IMR-90 (cell line): ENCODE data around the gene MGAT4C. TPM values are rescaled to one million over a fixed set of nuclear protein-coding genes. Genes with fewer than 3 reads are reported as not detected.

Experiments
- ATAC-seq: fragments of 200-7000 bp; cut with Tn5 transposase; 2 replicates; pipeline ENCODE4 v1.9.1; 2020; ENCODE audit warnings: low read depth, mild to moderate bottlenecking, moderate library complexity
- BruUV-seq: library from RNA; stranded (reverse); fragments of 400-500 nt; replicated peaks from 2 replicates; lab custom pipeline; 2021; lab: Mats Ljungman, UMichigan
- CTCF ChIA-PET: fragments of 300-600 bp; formaldehyde crosslinking; extraction: SDS; loops from one replicate; lab custom pipeline; 2021; ENCODE audit warnings: antibody characterized with exemption; lab: Yijun Ruan, JAX
- POLR2A ChIA-PET: fragments of 300-600 bp; sonication (Branson Sonifier 250); formaldehyde crosslinking; loops from one replicate; lab custom pipeline; 2022; ENCODE audit warnings: antibody characterized with exemption; ENCODE audit not compliant: unreplicated experiment; lab: Charles Lee
- DNase-seq: peaks from one replicate; pipeline ENCODE4 v3.0.0; 2013
- H2AFZ ChIP-seq: replicated peaks from 2 replicates; pipeline ENCODE3; 2013; ENCODE audit warnings: low read length, mild to moderate bottlenecking; ENCODE audit not compliant: poor library complexity
- H2AK5ac ChIP-seq: 2 replicates; pipeline ENCODE4 v1.6.1; 2013; ENCODE audit warnings: low read depth, low read length, inconsistent platforms
- H2AK9ac ChIP-seq: replicated peaks from 2 replicates; pipeline ENCODE3; 2013; ENCODE audit warnings: mild to moderate bottlenecking, low read depth, low read length, moderate library complexity; ENCODE audit not compliant: poor library complexity
- H2BK120ac ChIP-seq: 2 replicates; pipeline ENCODE4 v1.6.1; 2013; ENCODE audit warnings: low read depth, low read length, inconsistent platforms
- H2BK15ac ChIP-seq: 3 replicates; pipeline ENCODE4 v1.6.1; 2013; ENCODE audit warnings: low read depth, low read length, inconsistent platforms
- H2BK20ac ChIP-seq: 2 replicates; pipeline ENCODE4 v1.6.1; 2013; ENCODE audit warnings: low read depth, mild to moderate bottlenecking, inconsistent platforms, low read length, moderate library complexity
- H2BK5ac ChIP-seq: 2 replicates; pipeline ENCODE4 v1.6.1; 2013; ENCODE audit warnings: mild to moderate bottlenecking, low read depth, low read length, inconsistent platforms; ENCODE audit not compliant: poor library complexity, severe bottlenecking
- H3K14ac ChIP-seq: replicated peaks from 2 replicates; pipeline ENCODE4 v1.6.1; 2013; ENCODE audit warnings: low read depth, low read length, inconsistent platforms
- H3K18ac ChIP-seq: 2 replicates; pipeline ENCODE4 v1.6.1; 2013; ENCODE audit warnings: low read depth, low read length, control low read depth
- H3K23ac ChIP-seq: 2 replicates; pipeline ENCODE4 v1.6.1; 2013; ENCODE audit warnings: low read depth, low read length, inconsistent platforms
- H3K27ac ChIP-seq: 2 replicates; pipeline ENCODE4 v1.5.1; 2013; ENCODE audit warnings: mild to moderate bottlenecking, control low read depth, low read length; ENCODE audit not compliant: insufficient read depth
- H3K27me3 ChIP-seq: 2 replicates; pipeline ENCODE4 v1.6.1; 2013; ENCODE audit warnings: low read length; ENCODE audit not compliant: control insufficient read depth, insufficient read depth
- H3K36me3 ChIP-seq: 2 replicates; pipeline ENCODE4 v1.6.1; 2013; ENCODE audit warnings: low read length, mixed read lengths; ENCODE audit not compliant: control insufficient read depth, insufficient read depth
- H3K4ac ChIP-seq: 2 replicates; pipeline ENCODE4 v1.6.1; 2013; ENCODE audit warnings: low read depth, low read length, inconsistent platforms
- H3K4me1 ChIP-seq: 2 replicates; pipeline ENCODE4 v1.6.1; 2013; ENCODE audit warnings: low read length, mixed read lengths; ENCODE audit not compliant: control insufficient read depth, insufficient read depth
- H3K4me2 ChIP-seq: 2 replicates; pipeline ENCODE4 v1.6.1; 2013; ENCODE audit warnings: low read depth, mild to moderate bottlenecking, control low read depth, low read length, moderate library complexity
- H3K4me3 ChIP-seq: 2 replicates; pipeline ENCODE4 v1.5.1; 2013; ENCODE audit warnings: low read depth, mild to moderate bottlenecking, control low read depth, low read length, moderate library complexity; ENCODE audit not compliant: insufficient read depth
- H3K56ac ChIP-seq: 2 replicates; pipeline ENCODE4 v1.6.1; 2013; ENCODE audit warnings: low read length, inconsistent platforms; ENCODE audit not compliant: insufficient read depth; ENCODE audit errors: extremely low read depth
- H3K79me1 ChIP-seq, 2 experiments: 2 replicates each; pipeline ENCODE4 v1.6.1; 2013; ENCODE audit warnings: low read length in 2 of 2, inconsistent platforms in 1 of 2, low read depth in 1 of 2
- H3K9ac ChIP-seq: 2 replicates; pipeline ENCODE4 v1.6.1; 2013; ENCODE audit warnings: low read depth, low read length, control low read depth
- H3K9me1 ChIP-seq: 2 replicates; pipeline ENCODE4 v1.6.1; 2013; ENCODE audit warnings: low read length, inconsistent platforms; ENCODE audit not compliant: insufficient read depth
- H3K9me3 ChIP-seq: 2 replicates; pipeline ENCODE4 v1.6.1; 2013; ENCODE audit warnings: low read length; ENCODE audit not compliant: control insufficient read depth, insufficient read depth
- H4K20me1 ChIP-seq: 2 replicates; pipeline ENCODE4 v1.6.1; 2013; ENCODE audit warnings: low read length, inconsistent platforms; ENCODE audit not compliant: insufficient read depth
- H4K5ac ChIP-seq: 2 replicates; pipeline ENCODE4 v1.6.1; 2013; ENCODE audit warnings: mild to moderate bottlenecking, low read depth, low read length, control low read depth
- H4K8ac ChIP-seq, 2 experiments: 2 replicates each; pipeline ENCODE4 v1.6.1; 2013; ENCODE audit warnings: low read depth in 2 of 2, low read length in 2 of 2, control low read depth in 1 of 2, inconsistent platforms in 1 of 2
- H4K91ac ChIP-seq: 2 replicates; pipeline ENCODE4 v1.6.1; 2013; ENCODE audit warnings: low read depth, low read length, inconsistent platforms; ENCODE audit not compliant: insufficient read depth
- BHLHE40 ChIP-seq: fragments of 150-350 bp; IDR thresholded peaks from 2 replicates; pipeline ENCODE4 v1.6.1; 2016; ENCODE audit warnings: mild to moderate bottlenecking, low read depth, low read length
- MAFK ChIP-seq: IDR thresholded peaks from 2 replicates; pipeline ENCODE4 v1.6.1; 2012; ENCODE audit warnings: low read depth, low read length, improper control_type of control experiment
- MXI1 ChIP-seq: IDR thresholded peaks from 2 replicates; pipeline ENCODE4 v1.6.1; 2012; ENCODE audit warnings: low read depth, mild to moderate bottlenecking, low read length, moderate library complexity, borderline replicate concordance
- NFE2L2 ChIP-seq: fragments of 150-350 bp; IDR thresholded peaks from 2 replicates; pipeline ENCODE4 v1.6.1; 2016; ENCODE audit warnings: low read depth, mild to moderate bottlenecking, low read length
- POLR2A ChIP-seq: IDR thresholded peaks from 2 replicates; pipeline ENCODE4 v1.6.1; 2012; ENCODE audit warnings: mild to moderate bottlenecking, low read depth, low read length
- WGBS, 2 experiments: methylation state at CpG; one replicate each; pipeline versions ENCODE4 v1.1.5 to v1.1.7; 2013; ENCODE audit warnings: missing lambda C conversion rate in 2 of 2; ENCODE audit not compliant: insufficient read length in 1 of 2; ENCODE audit errors: extremely low coverage in 2 of 2; 5-methylcytosine and 5-hydroxymethylcytosine counted together
- dilution Hi-C: fragments of 300-500 bp; cut with HindIII; formaldehyde crosslinking; loops from one replicate; pipeline ENCODE4 v1.14.3; 2018; ENCODE audit warnings: low sequenced_read_pairs; ENCODE audit not compliant: unreplicated experiment
- in situ Hi-C: fragments of 300-500 bp; cut with MboI; formaldehyde crosslinking; loops from 3 replicates; pipeline ENCODE4 v1.14.3; 2019; ENCODE audit warnings: low sequenced_read_pairs, inconsistent platforms, mixed read lengths
- intact Hi-C: fragments of 100-400 bp; cut with micrococcal nuclease; formaldehyde crosslinking; loops from 2 replicates; pipeline ENCODE4 v1.10.0; 2022
- polyA plus RNA-seq, 3 experiments: library from polyadenylated mRNA; depleted of rRNA; stranded (reverse); fragments of >200 nt; gene quantifications; 2 replicates each; pipeline ENCODE4 v1.2.3, GENCODE V29; 2012; ENCODE audit warnings: low replicate concordance in 1 of 3
- total RNA-seq: library from RNA; depleted of rRNA; stranded (reverse); fragments of >200 nt; gene quantifications from 2 replicates; pipeline ENCODE4 v1.2.3, GENCODE V29; 2012
- TF ChIP-seq, protein P1 (sequence below): fragments of 150-350 bp; IDR thresholded peaks from 2 replicates; pipeline ENCODE4 v1.6.1; 2016; ENCODE audit warnings: low read depth, mild to moderate bottlenecking, low read length, moderate library complexity, borderline replicate concordance

The MGAT4C gene
- total and polyA plus RNA-seq, 2 of the 4 experiments (the other 2 are of a cell fraction), result not detected

- Histone ChIP-seq H2AK5ac (no peak overlapping the region), H2BK120ac (no peak overlapping the region), H3K4me3 (no peak overlapping the region), H3K79me1 (no peaks in the 10 kb centered on the region), H4K91ac (no peak overlapping the region), H2BK15ac (no peak overlapping the region), H3K14ac (no peak overlapping the region), H3K9me1 (no peaks in the 10 kb centered on the region), H3K23ac (no peak overlapping the region), H4K5ac (no peak overlapping the region), H3K4ac (no peak overlapping the region), H2AK9ac (peak overlapping the region; percentile 55), H2AFZ (peak overlapping the region; percentile 67), H3K27ac (no peak overlapping the region), H3K56ac (no peak overlapping the region), H4K8ac (no peak overlapping the region), H3K4me1 (no peaks in the 10 kb centered on the region), H2BK20ac (no peak overlapping the region), H3K9ac (no peak overlapping the region), H2BK5ac (no peak overlapping the region), H3K27me3 (no peaks in the 10 kb centered on the region), H3K18ac (no peak overlapping the region), H3K4me2 (no peak overlapping the region), H3K36me3 (no peaks in the 10 kb centered on the region), H3K9me3 (peaks cover 7% of the 10 kb centered on the region), H4K20me1 (no peaks in the 10 kb centered on the region)
- BruUV-seq, result no TSS peak
- TF ChIP-seq POLR2A (no peak), BHLHE40 (no peak), MAFK (no peak), NFE2L2 (no peak), MXI1 (no peak)
- TF ChIP-seq, protein P1, sequence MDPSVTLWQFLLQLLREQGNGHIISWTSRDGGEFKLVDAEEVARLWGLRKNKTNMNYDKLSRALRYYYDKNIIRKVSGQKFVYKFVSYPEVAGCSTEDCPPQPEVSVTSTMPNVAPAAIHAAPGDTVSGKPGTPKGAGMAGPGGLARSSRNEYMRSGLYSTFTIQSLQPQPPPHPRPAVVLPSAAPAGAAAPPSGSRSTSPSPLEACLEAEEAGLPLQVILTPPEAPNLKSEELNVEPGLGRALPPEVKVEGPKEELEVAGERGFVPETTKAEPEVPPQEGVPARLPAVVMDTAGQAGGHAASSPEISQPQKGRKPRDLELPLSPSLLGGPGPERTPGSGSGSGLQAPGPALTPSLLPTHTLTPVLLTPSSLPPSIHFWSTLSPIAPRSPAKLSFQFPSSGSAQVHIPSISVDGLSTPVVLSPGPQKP, result no peak
- intact Hi-C loops, result no loop called here
- 56% methylated on average over 2 of the region's 5 CpGs; no CpG with 5 or more reads in 1 of the 2 experiments for WGBS, 2 experiments
- ChIA-PET CTCF (no interaction called here), POLR2A (no interaction called here)
- dilution Hi-C loops, result no loop called here
- ATAC-seq (no peak), DNase-seq (no peak)
- in situ Hi-C loops, result no loop called here
These were observed 211.8 kb downstream of the MGAT4C start for GRCh38 chr12:86044396-86044795.
